Activated CD8-positive, alpha-beta memory T cell treated with anti-CD3 and anti-CD28 coated beads, Interleukin-2, amount 10 ng/mL, durations not matched to agents 7 days and 5 days (primary cell): ENCODE results near the gene HSD17B4. TPM values are rescaled to one million over a fixed set of nuclear protein-coding genes. Genes with fewer than 3 reads are reported as not detected.
"Not testable (repeated sequence)": the region's sequence is repeated elsewhere in the genome, so short reads cannot be mapped to it uniquely, and the experiment has no call there.

ENCODE experiments used
- ATAC-seq: fragments of 150-1000 bp; cut with Tn5 transposase; one replicate; pipeline ENCODE4 v1.10.0; 2021; ENCODE audit warnings: moderate library complexity
- CTCF ChIA-PET: fragments of 350-600 bp; sonication (Branson Sonifier 250); formaldehyde crosslinking; loops from one replicate; lab custom pipeline; 2021; ENCODE audit warnings: antibody characterized with exemption; lab: Charles Lee
- DNase-seq: peaks from one replicate; pipeline ENCODE4 v3.0.0-alpha.2; 2020
- H3K27ac Mint-ChIP-seq: one replicate; pipeline ENCODE4 v1.8.0; 2021; ENCODE audit warnings: mild to moderate bottlenecking, mixed read lengths
- H3K27me3 Mint-ChIP-seq: one replicate; pipeline ENCODE4 v1.8.0; 2021; ENCODE audit warnings: mixed read lengths
- H3K36me3 Mint-ChIP-seq: one replicate; pipeline ENCODE4 v1.8.0; 2021; ENCODE audit warnings: mild to moderate bottlenecking, mixed read lengths
- H3K4me1 Mint-ChIP-seq: one replicate; pipeline ENCODE4 v1.8.0; 2021; ENCODE audit warnings: mixed read lengths
- H3K4me3 Mint-ChIP-seq: one replicate; pipeline ENCODE4 v1.8.0; 2021; ENCODE audit warnings: mild to moderate bottlenecking, moderate library complexity, mixed read lengths
- H3K9me3 Mint-ChIP-seq: one replicate; pipeline ENCODE4 v1.8.0; 2022; ENCODE audit warnings: low read depth, mixed read lengths
- total RNA-seq, 2 experiments: library from RNA; stranded (reverse); gene quantifications; one replicate each; pipeline ENCODE4 v1.2.3, GENCODE V29; 2021

Gene HSD17B4
- total RNA-seq, 2 experiments from 2014 or later, result 62.0 to 88.0 TPM

GRCh38 chr5:119417891-119418605 lies 34.2 kb upstream of the HSD17B4 start:
- CTCF ChIA-PET, result interaction anchor here (0.8 to 4.3 kb wide), 5 partner anchors 9 to 434 kb away, joined by 3 to 23 read pairs (median 3); partner anchors contain the start of gene DTWD2

GRCh38 chr5:119418606-119419100 lies 33.6 kb upstream of the HSD17B4 start:
- Mint-ChIP-seq H3K27ac (no peak overlapping the region), H3K4me3 (no peak overlapping the region), H3K9me3 (no peaks in the 10 kb centered on the region), H3K36me3 (no peaks in the 10 kb centered on the region), H3K4me1 (peaks cover 9% of the 10 kb centered on the region), H3K27me3 (peaks cover 2% of the 10 kb centered on the region)
- ATAC-seq, result no peak
- DNase-seq, result no peak
- CTCF ChIA-PET, result interaction anchor here (0.8 to 4.3 kb wide), 5 partner anchors 9 to 435 kb away, joined by 3 to 23 read pairs (median 3); partner anchors contain the start of gene DTWD2

More at GRCh38 chr5:119417891-119418605, 34.2 kb upstream of the HSD17B4 start:
- no peak overlapping the region for H3K27ac Mint-ChIP-seq
- DNase-seq (no peak), ATAC-seq (no peak)
- H3K27me3 Mint-ChIP-seq, result peaks cover 2% of the 10 kb centered on the region
- H3K4me3 Mint-ChIP-seq, result no peak overlapping the region
- H3K36me3 Mint-ChIP-seq, result no peaks in the 10 kb centered on the region
- no peaks in the 10 kb centered on the region for H3K9me3 Mint-ChIP-seq
- peaks cover 9% of the 10 kb centered on the region for H3K4me1 Mint-ChIP-seq

DNA sequence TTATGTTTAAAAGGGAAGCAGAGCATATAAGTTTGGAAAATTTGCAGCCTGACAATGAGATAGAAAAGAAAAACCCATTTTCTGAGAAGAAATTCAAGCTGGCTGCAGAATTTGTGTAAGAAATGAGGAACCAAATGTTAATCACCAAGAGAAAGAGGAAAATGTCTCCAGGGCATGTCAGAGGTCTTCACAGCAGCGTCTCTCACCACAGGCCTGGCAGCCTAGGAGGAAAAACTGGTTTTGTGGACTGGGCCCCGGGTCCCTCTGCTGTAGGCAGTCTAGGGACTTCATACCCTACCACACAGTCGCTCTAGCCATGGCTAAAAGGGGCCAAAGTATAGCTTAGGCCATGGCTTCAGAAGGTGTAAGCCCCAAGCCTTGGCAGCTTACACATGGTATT lies 32.1 kb upstream of the HSD17B4 start:
- H3K4me1 Mint-ChIP-seq, result peaks cover 9% of the 10 kb centered on the region
- no peak overlapping the region for H3K4me3 Mint-ChIP-seq
- CTCF ChIA-PET, result interaction anchor here (1.5 to 4.3 kb wide), 2 partner anchors 432 kb away, joined by 4 to 23 read pairs; partner anchors contain the start of gene DTWD2
- H3K9me3 Mint-ChIP-seq, result no peaks in the 10 kb centered on the region
- H3K27me3 Mint-ChIP-seq, result peaks cover 2% of the 10 kb centered on the region
- H3K27ac Mint-ChIP-seq, result no peak overlapping the region
- no peaks in the 10 kb centered on the region for H3K36me3 Mint-ChIP-seq
- DNase-seq (no peak), ATAC-seq (no peak)

DNA sequence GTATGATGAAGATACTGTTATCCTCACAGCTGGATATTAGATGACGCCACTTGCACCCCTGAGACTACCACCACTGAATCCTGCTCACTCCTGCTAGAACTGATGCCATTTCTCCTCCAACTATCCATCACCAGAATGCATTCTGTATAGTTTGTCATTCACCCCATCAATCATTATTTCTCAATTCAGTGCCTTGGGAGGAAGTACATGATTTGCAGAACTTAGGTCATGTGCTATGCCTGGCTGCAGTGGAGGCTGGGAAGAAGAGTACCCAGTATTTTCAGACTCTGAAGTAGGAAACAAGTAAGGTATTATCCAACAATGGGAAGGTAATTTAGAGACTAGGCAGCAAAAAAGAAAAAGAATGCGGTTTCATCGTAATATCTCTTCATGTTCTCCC lies 26.2 kb upstream of the HSD17B4 start:
- ATAC-seq, result no peak
- no peaks in the 10 kb centered on the region for H3K36me3 Mint-ChIP-seq
- DNase-seq, result no peak
- CTCF ChIA-PET, result no interaction called here
- H3K27ac Mint-ChIP-seq, result no peak overlapping the region
- H3K27me3 Mint-ChIP-seq, result peaks cover 3% of the 10 kb centered on the region
- H3K4me3 Mint-ChIP-seq, result no peak overlapping the region
- H3K9me3 Mint-ChIP-seq, result no peaks in the 10 kb centered on the region
- no peaks in the 10 kb centered on the region for H3K4me1 Mint-ChIP-seq

- H3K9me3 Mint-ChIP-seq, result no peaks in the 10 kb centered on the region
- DNase-seq (no peak), ATAC-seq (no peak)
- no peak overlapping the region for H3K27ac Mint-ChIP-seq
- peaks cover 3% of the 10 kb centered on the region for H3K27me3 Mint-ChIP-seq
- H3K36me3 Mint-ChIP-seq, result no peaks in the 10 kb centered on the region
- CTCF ChIA-PET, result interaction anchor here (0.9 kb wide), 1 partner anchor 439 kb away, joined by 3 read pairs; the partner anchor contains the start of gene DTWD2
- H3K4me1 Mint-ChIP-seq, result no peaks in the 10 kb centered on the region
- no peak overlapping the region for H3K4me3 Mint-ChIP-seq
Measured at GRCh38 chr5:119427060-119427459, 25.2 kb upstream of the HSD17B4 start.

- H3K27me3 Mint-ChIP-seq, DNase-seq, H3K4me3 Mint-ChIP-seq, H3K36me3 Mint-ChIP-seq, H3K27ac Mint-ChIP-seq, CTCF ChIA-PET, ATAC-seq, H3K9me3 Mint-ChIP-seq, H3K4me1 Mint-ChIP-seq: not testable (repeated sequence)
Measured at GRCh38 chr5:119427596-119427995, 24.7 kb upstream of the HSD17B4 start.

DNA sequence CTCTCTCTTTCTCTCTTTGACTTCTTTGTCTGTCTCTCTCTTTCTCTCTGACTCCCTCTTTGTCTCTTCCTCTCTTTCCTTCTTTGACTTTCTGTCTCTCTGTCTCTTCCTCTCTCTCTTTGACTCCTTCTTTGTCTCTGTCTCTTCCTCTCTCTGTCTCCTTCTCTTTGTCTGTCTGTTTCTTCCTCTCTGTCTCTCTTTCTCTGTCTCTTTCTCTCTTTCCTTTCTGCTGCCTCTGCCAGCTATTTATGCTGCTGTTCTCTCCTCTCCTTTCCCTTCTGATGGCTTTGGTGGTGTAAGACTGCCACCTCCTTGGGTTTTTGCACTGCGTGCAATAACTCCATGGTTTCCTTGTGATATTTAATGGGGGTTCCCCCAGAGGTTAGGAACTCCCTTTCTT lies 24.1 kb upstream of the HSD17B4 start:
- H3K27ac Mint-ChIP-seq, H3K9me3 Mint-ChIP-seq, H3K4me3 Mint-ChIP-seq, H3K4me1 Mint-ChIP-seq, ATAC-seq, DNase-seq, H3K36me3 Mint-ChIP-seq, CTCF ChIA-PET, H3K27me3 Mint-ChIP-seq: not testable (repeated sequence)

- H3K27me3 Mint-ChIP-seq, H3K9me3 Mint-ChIP-seq, H3K4me3 Mint-ChIP-seq, CTCF ChIA-PET, H3K4me1 Mint-ChIP-seq, DNase-seq, H3K36me3 Mint-ChIP-seq, H3K27ac Mint-ChIP-seq, ATAC-seq: not testable (repeated sequence)
Measured at GRCh38 chr5:119428574-119428973, 23.7 kb upstream of the HSD17B4 start.

DNA sequence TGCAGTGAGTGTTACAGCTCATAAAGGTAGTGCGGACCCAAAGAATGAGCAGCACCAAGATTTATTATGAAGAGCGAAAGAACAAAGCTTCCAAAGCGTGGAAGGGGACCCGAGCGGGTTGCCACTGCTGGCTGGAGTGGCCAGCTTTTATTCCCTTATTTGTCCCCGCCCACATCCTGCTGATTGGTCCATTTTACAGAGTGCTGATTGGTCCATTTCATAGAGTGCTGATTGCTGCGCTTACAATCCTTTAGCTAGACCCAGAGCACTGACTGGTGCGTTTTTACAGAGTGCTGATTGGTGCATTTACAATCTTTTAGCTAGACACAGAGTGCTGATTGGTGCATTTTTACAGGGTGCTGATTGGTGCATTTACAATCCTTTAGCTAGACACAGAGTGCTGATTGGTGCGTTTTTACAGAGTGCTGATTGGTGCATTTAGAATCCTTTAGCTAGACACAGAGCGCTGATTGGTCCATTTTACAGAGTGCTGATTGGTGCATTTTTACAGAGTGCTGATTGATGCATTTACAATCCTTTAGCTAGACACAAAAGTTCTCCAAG lies 19.5 kb upstream of the HSD17B4 start:
- peaks cover 12% of the 10 kb centered on the region for H3K4me1 Mint-ChIP-seq
- H3K36me3 Mint-ChIP-seq, H3K9me3 Mint-ChIP-seq, H3K4me3 Mint-ChIP-seq, DNase-seq, H3K27ac Mint-ChIP-seq, H3K27me3 Mint-ChIP-seq, ATAC-seq: not testable (repeated sequence)
- CTCF ChIA-PET, result interaction anchor here (2.8 kb wide), 1 partner anchor 21 kb away, joined by 9 read pairs; no protein-coding TSS in a partner anchor

DNA sequence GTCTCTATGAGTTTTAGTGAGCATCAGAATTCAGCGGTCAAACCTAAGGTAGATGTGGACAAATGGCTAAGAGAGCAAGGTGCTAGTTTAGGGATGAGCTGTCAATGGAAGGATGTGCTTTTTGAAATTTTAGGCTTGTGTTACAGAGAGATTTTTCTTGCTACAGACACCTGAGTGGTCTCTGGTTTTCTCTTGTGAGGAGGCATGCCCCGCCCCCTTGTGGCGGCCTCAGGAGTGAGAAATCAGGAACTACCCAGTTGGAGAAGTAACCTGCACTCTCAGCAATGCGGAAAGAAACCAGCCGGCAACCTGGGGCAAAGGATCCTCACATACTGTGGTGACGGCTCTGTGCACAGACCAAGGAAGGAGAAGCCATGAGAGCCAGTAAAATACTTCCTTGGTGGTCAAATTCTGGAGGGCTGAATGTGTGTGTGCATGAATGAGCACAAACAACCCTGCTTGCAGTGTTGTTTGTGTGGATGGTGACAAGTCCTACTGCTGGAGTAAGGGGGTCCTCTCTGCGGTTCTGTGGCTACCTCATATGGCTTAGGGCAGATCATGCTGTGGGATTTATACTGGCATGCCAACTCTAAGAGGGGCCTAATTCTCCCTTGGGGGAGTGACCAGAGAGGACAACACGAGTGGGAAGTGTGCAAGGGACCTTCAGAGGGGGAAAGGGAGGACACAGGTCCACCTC lies 16.7 kb upstream of the HSD17B4 start:
- Mint-ChIP-seq H3K27me3 (peaks cover 13% of the 10 kb centered on the region), H3K4me1 (peaks cover 12% of the 10 kb centered on the region), H3K9me3 (peaks cover 3% of the 10 kb centered on the region), H3K36me3 (no peaks in the 10 kb centered on the region), H3K27ac (no peak overlapping the region), H3K4me3 (no peak overlapping the region)
- DNase-seq (peak; percentile 80), ATAC-seq (peak; percentile 84)
- CTCF ChIA-PET, result interaction anchor here (0.7 to 2.1 kb wide), 13 partner anchors 12 to 448 kb away, joined by 3 to 29 read pairs (median 4); partner anchors contain the start of genes DTWD2 and HSD17B4

DNA sequence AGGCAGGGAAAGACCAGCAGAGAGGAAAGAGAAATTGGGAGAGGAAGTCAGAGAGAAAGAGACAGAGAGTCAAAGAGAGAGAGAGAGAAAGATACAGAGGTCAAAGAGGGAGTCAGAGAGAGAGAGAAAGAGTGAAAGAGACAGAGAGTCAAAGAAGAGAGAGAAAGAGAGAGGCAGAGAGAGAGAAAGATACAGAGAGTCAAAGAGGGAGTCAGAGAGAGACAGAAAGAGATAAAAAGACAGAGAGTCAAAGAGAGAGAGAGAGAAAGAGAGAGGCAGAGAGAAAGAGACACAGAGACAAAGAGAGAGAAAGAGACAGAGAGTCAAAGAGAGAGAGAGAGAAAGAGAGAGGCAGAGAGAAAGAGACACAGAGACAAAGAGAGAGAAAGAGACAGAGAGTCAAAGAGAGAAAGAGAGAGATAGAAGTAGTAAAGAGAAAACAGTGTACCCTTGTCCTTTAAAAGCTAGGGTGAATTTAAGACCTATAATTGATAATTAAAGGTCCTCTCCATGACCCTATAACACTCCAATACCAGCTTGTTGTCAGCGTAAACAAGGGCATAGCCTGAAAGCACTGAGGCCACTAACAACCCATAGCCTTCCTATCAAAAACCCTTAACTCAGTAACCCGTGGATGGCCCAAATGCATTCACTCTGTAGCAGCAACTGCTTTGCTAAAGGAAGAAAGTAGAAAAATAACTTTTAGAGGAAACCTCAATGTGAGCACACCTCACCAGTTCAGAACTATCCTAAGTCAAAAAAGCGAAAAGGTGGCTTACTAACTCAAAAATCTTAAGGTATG lies 14.3 kb upstream of the HSD17B4 start:
- H3K4me3 Mint-ChIP-seq, H3K27ac Mint-ChIP-seq, DNase-seq, ATAC-seq, H3K9me3 Mint-ChIP-seq, H3K36me3 Mint-ChIP-seq: not testable (repeated sequence)
- Mint-ChIP-seq H3K27me3 (peaks cover 26% of the 10 kb centered on the region), H3K4me1 (peaks cover 12% of the 10 kb centered on the region)
- CTCF ChIA-PET, result interaction anchor here (2.1 kb wide), 1 partner anchor 450 kb away, joined by 9 read pairs; the partner anchor contains the start of gene DTWD2

- H3K27ac Mint-ChIP-seq, H3K9me3 Mint-ChIP-seq, H3K4me3 Mint-ChIP-seq, H3K36me3 Mint-ChIP-seq, ATAC-seq, DNase-seq: not testable (repeated sequence)
- Mint-ChIP-seq H3K27me3 (peaks cover 29% of the 10 kb centered on the region), H3K4me1 (peaks cover 12% of the 10 kb centered on the region)
- CTCF ChIA-PET, result interaction anchor here (1.5 to 2.1 kb wide), 2 partner anchors 28 to 450 kb away, joined by 4 to 9 read pairs; partner anchors contain the start of gene DTWD2
Measured at GRCh38 chr5:119438587-119438917, 13.7 kb upstream of the HSD17B4 start.
